Right ventricle myocardium inferior (tissue), 1 donor: ENCODE data around the gene AADAT. TPM values are rescaled to one million over a fixed set of nuclear protein-coding genes. Genes with fewer than 3 reads are reported as not detected.

Experiments used
- total RNA-seq: library from RNA; stranded (reverse); fragmentation: NEBNext Ultra II Directional; extraction: Animal tissue kit (Norgen Biotek cat#: 25700); gene quantifications from one replicate; pipeline ENCODE4 v1.2.1, GENCODE V29; 2021
- donor health status: DM: no; HTN: yes; CAD: no; lungs with severe emphysema.

The AADAT gene
- total RNA-seq, 1 donor from 2014 or later = 1.4 TPM

Other genes starting within 250 kb of the AADAT start
- gene MFAP3L, start 63.6 kb downstream of the AADAT start, total RNA-seq = 7.0 TPM